Measurements from ENCODE around the gene OPRM1.
"Not testable (repeated sequence)": the region's sequence is repeated elsewhere in the genome, so short reads cannot be mapped to it uniquely, and the experiment has no call there.

Gene OPRM1

GRCh38 chr6:154039231-154039842 lies at the start of gene OPRM1:
Gene OPRM1, plus strand, starts transcription at chr6:154039240. Its CDS starts 305 bp downstream, at chr6:154039545.
- DNase-seq, result peak in 1 of 2 donors; percentile 4

- no peak for DNase-seq
Measured at GRCh38 chr6:153989989-153990388, 49.1 kb upstream of the OPRM1 start.

- DNase-seq, result no peak
Measured at GRCh38 chr6:153994004-153994403, 45.0 kb upstream of the OPRM1 start.

- DNase-seq, result no peak
Measured at GRCh38 chr6:153994811-153995210, 44.2 kb upstream of the OPRM1 start.

GRCh38 chr6:153997221-153997620 lies 41.8 kb upstream of the OPRM1 start:
- DNase-seq, result no peak

GRCh38 chr6:154001494-154002285 lies 37.4 kb upstream of the OPRM1 start:
- no peak for DNase-seq

- no peak for DNase-seq
Measured at GRCh38 chr6:154002894-154003293, 36.1 kb upstream of the OPRM1 start.

- no peak for DNase-seq
Measured at GRCh38 chr6:154010371-154010770, 28.7 kb upstream of the OPRM1 start.

- DNase-seq, result peak in 1 of 2 donors; percentile 13
Measured at GRCh38 chr6:154012852-154013251, 26.2 kb upstream of the OPRM1 start.

- DNase-seq, result no peak
Measured at GRCh38 chr6:154017786-154018185, 21.3 kb upstream of the OPRM1 start.

- DNase-seq, result no peak
Measured at GRCh38 chr6:154030646-154031045, 8.4 kb upstream of the OPRM1 start.

GRCh38 chr6:154041001-154041400 lies 2.0 kb downstream of the OPRM1 start:
- DNase-seq, result no peak

- DNase-seq, result no peak
Measured at GRCh38 chr6:154053141-154053540, 14.1 kb downstream of the OPRM1 start.

- DNase-seq, result no peak
Measured at GRCh38 chr6:154056536-154056935, 17.5 kb downstream of the OPRM1 start.

- DNase-seq, result no peak
Measured at GRCh38 chr6:154057098-154057497, 18.1 kb downstream of the OPRM1 start.

- DNase-seq, result no peak
Measured at GRCh38 chr6:154058963-154059680, 20.1 kb downstream of the OPRM1 start.

- no peak for DNase-seq
Measured at GRCh38 chr6:154060076-154060475, 21.0 kb downstream of the OPRM1 start.

GRCh38 chr6:154070041-154070440 lies 31.0 kb downstream of the OPRM1 start:
- DNase-seq, result no peak

GRCh38 chr6:154070657-154071056 lies 31.6 kb downstream of the OPRM1 start:
- no peak for DNase-seq

- DNase-seq, result no peak
Measured at GRCh38 chr6:154071236-154071635, 32.2 kb downstream of the OPRM1 start.

- no peak for DNase-seq
Measured at GRCh38 chr6:154071711-154072110, 32.7 kb downstream of the OPRM1 start.

- DNase-seq, result not testable (repeated sequence)
Measured at GRCh38 chr6:154078596-154078995, 39.6 kb downstream of the OPRM1 start.

- DNase-seq, result no peak
Measured at GRCh38 chr6:154080461-154081189, 41.6 kb downstream of the OPRM1 start.

Measured in CD4-positive, alpha-beta T cell treated with Interleukin-4 for 1 hour (primary cell).